ENCODE data around the gene MAP7D2. TPM values are rescaled to one million over a fixed set of nuclear protein-coding genes. Genes with fewer than 3 reads are reported as not detected.
A peak's percentile ranks its signal among the peaks of the same experiment; 100 is the strongest.

MAP7D2 gene
- polyA plus RNA-seq, 3 donors = 0.45 TPM; not detected in 2

DNA sequence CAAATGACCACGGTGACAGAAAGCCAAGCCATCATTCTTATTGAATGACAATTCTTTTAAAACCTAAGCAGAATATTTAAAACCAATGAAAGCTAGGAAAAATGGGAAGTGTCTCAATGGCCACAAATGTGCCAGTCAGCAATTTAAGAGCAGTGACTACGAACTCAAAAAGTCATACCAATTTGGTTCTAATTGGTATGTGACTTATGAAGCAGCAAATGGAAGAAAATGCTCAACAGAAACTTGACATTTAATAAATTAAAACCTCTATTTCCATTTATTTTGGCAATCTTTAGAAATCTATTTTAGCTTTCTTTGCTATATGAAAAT, 100.1 kb downstream of the MAP7D2 start:
- Histone ChIP-seq H3K4me1 (ENCODE audit: control insufficient read depth in 1 of 2, insufficient read depth in 2 of 2, low read length in 2 of 2) (no peaks in the 10 kb centered on the region), H3K27me3 (ENCODE audit: control insufficient read depth in 2 of 2, insufficient read depth in 2 of 2, low read length in 2 of 2) (no peaks in the 10 kb centered on the region), H4K20me1 (ENCODE audit: insufficient read depth, low read length) (no peaks in the 10 kb centered on the region), H3K9ac (ENCODE audit: insufficient read depth, low read length, poor library complexity, severe bottlenecking) (no peak overlapping the region), H3K4me2 (replicated peaks; ENCODE audit: extremely low read depth, low read length, poor library complexity, severe bottlenecking) (no peak overlapping the region), H3K9me3 (replicated peaks in 1 of 2; ENCODE audit: control insufficient read depth in 1 of 2, insufficient read depth in 1 of 2, low read length in 2 of 2) (peaks cover 4 to 16% of the 10 kb centered on the region in 2 donors), H3K36me3 (replicated peaks in 1 of 2; ENCODE audit: control insufficient read depth in 1 of 2, insufficient read depth in 2 of 2, low read length in 2 of 2) (no peaks in the 10 kb centered on the region), H3K79me2 (ENCODE audit: insufficient read depth, low read length) (no peaks in the 10 kb centered on the region), H2AFZ (ENCODE audit: insufficient read depth, low read depth, low read length, poor library complexity, severe bottlenecking) (no peak overlapping the region), H3K4me3 (replicated peaks in 1 of 3; ENCODE audit: low read depth in 2 of 3, low read length in 3 of 3) (no peak overlapping the region), H3K27ac (ENCODE audit: low read depth in 1 of 2, low read length in 2 of 2) (no peak overlapping the region)
- WGBS (ENCODE audit: insufficient coverage) = no CpG with 5 or more reads among the region's 2 CpGs
- Mint-ChIP-seq H3K4me1 (peaks cover 2% of the 10 kb centered on the region), H3K9me3 (peaks cover 4 to 27% (median 16%) of the 10 kb centered on the region in 7 donors), H3K4me3 (no peak overlapping the region), H3K36me3 (no peaks in the 10 kb centered on the region), H3K27ac (no peak overlapping the region), H3K27me3 (ENCODE audit: low read depth in 3 of 3) (peaks cover 0 to 9% (median 0%) of the 10 kb centered on the region in 3 donors)
- no peak for DNase-seq
- intact Hi-C loops (cut with micrococcal nuclease) = no loop called here
- TF ChIP-seq, protein P1, sequence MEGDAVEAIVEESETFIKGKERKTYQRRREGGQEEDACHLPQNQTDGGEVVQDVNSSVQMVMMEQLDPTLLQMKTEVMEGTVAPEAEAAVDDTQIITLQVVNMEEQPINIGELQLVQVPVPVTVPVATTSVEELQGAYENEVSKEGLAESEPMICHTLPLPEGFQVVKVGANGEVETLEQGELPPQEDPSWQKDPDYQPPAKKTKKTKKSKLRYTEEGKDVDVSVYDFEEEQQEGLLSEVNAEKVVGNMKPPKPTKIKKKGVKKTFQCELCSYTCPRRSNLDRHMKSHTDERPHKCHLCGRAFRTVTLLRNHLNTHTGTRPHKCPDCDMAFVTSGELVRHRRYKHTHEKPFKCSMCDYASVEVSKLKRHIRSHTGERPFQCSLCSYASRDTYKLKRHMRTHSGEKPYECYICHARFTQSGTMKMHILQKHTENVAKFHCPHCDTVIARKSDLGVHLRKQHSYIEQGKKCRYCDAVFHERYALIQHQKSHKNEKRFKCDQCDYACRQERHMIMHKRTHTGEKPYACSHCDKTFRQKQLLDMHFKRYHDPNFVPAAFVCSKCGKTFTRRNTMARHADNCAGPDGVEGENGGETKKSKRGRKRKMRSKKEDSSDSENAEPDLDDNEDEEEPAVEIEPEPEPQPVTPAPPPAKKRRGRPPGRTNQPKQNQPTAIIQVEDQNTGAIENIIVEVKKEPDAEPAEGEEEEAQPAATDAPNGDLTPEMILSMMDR (IDR thresholded peaks at IDR 0.05) = no peak

- H4K20me1 ChIP-seq (ENCODE audit: insufficient read depth, low read length) = no peaks in the 10 kb centered on the region
- no peaks in the 10 kb centered on the region for H3K79me2 ChIP-seq (ENCODE audit: insufficient read depth, low read length)
- no peak overlapping the region for H3K4me2 ChIP-seq (replicated peaks; ENCODE audit: extremely low read depth, low read length, poor library complexity, severe bottlenecking)
- no peak overlapping the region for H2AFZ ChIP-seq (ENCODE audit: insufficient read depth, low read depth, low read length, poor library complexity, severe bottlenecking)
- peaks cover 4 to 16% of the 10 kb centered on the region in 2 donors for H3K9me3 ChIP-seq (replicated peaks in 1 of 2; ENCODE audit: control insufficient read depth in 1 of 2, insufficient read depth in 1 of 2, low read length in 2 of 2)
- no peak overlapping the region for H3K27ac ChIP-seq (ENCODE audit: low read depth in 1 of 2, low read length in 2 of 2)
- no peaks in the 10 kb centered on the region for H3K27me3 ChIP-seq (ENCODE audit: control insufficient read depth in 2 of 2, insufficient read depth in 2 of 2, low read length in 2 of 2)
- no peak overlapping the region for H3K9ac ChIP-seq (ENCODE audit: insufficient read depth, low read length, poor library complexity, severe bottlenecking)
- H3K4me3 ChIP-seq (replicated peaks in 1 of 3; ENCODE audit: low read depth in 2 of 3, low read length in 3 of 3) = no peak overlapping the region
- intact Hi-C loops (cut with micrococcal nuclease) = no loop called here
- peaks cover 0 to 9% (median 0%) of the 10 kb centered on the region in 3 donors for H3K27me3 Mint-ChIP-seq (ENCODE audit: low read depth in 3 of 3)
- H3K4me3 Mint-ChIP-seq = no peak overlapping the region
- 100% methylated on average over 1 of the region's 9 CpGs for WGBS (ENCODE audit: insufficient coverage)
- peaks cover 4 to 27% (median 16%) of the 10 kb centered on the region in 7 donors for H3K9me3 Mint-ChIP-seq
- peak overlapping the region in 1 of 7 donors; percentile 7 for H3K27ac Mint-ChIP-seq
- no peaks in the 10 kb centered on the region for H3K36me3 ChIP-seq (replicated peaks in 1 of 2; ENCODE audit: control insufficient read depth in 1 of 2, insufficient read depth in 2 of 2, low read length in 2 of 2)
- TF ChIP-seq, protein P1 (IDR thresholded peaks at IDR 0.05) = no peak
- H3K4me1 Mint-ChIP-seq = peaks cover 2% of the 10 kb centered on the region
- no peak for DNase-seq
- no peaks in the 10 kb centered on the region for H3K4me1 ChIP-seq (ENCODE audit: control insufficient read depth in 1 of 2, insufficient read depth in 2 of 2, low read length in 2 of 2)
- no peaks in the 10 kb centered on the region for H3K36me3 Mint-ChIP-seq
Observed at GRCh38 chrX:20015945-20016615, 100.6 kb downstream of the MAP7D2 start.
